ENCODE results near the gene CHST14.

Gene CHST14, protein sequence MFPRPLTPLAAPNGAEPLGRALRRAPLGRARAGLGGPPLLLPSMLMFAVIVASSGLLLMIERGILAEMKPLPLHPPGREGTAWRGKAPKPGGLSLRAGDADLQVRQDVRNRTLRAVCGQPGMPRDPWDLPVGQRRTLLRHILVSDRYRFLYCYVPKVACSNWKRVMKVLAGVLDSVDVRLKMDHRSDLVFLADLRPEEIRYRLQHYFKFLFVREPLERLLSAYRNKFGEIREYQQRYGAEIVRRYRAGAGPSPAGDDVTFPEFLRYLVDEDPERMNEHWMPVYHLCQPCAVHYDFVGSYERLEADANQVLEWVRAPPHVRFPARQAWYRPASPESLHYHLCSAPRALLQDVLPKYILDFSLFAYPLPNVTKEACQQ

DNA sequence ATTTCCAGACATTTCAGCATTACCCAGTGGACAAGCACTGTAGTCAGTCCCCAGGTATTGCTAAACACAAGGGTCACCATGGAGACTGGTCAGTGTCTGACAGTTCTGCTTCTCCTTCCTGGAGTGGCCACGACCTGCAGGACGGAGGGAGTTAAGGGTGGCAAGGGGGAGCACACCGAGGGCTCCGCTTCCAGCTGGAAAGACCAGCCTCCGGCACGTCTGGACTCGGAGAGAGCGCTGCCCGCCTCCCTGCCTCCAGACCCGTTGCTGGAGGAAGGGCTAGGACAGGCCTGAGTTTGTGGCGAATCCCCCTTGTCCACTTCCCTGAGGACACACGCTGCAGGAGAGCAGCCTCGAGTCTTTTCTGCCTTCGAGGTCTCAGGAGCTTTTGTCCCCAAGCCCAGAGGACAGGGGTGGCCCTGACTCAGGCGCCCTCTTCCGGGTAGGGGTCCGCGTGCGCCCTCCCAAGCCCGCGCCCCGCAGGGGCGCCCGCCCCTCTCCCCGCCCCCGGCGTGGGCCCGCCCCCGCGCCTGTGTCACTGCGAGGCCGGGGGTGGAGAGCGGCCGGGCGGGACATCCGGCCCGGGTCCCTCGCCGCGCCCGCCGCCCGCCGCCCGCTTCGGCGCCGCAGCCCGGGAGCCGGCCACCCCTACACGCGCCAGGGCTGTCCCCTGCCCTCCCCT lies at the start of gene CHST14:
Gene CHST14, plus strand, starts transcription at position 562 of the 682 bp plus-strand sequence. CDS start 230 bp downstream, outside the sequence.
- Mint-ChIP-seq H3K4me1 (peaks cover 41% of the 10 kb centered on the region), H3K36me3 (peaks cover 14% of the 10 kb centered on the region), H3K9me3 (no peaks in the 10 kb centered on the region), H3K27ac (peak within 1 kb of the TSS; percentile 88), H3K4me3 (peak within 1 kb of the TSS; percentile 88), H3K27me3 (peaks cover 12% of the 10 kb centered on the region)
- CTCF ChIA-PET = interaction anchor here (1.0 to 2.6 kb wide), 6 partner anchors 13 to 37 kb away, joined by 3 to 5 read pairs (median 3); no protein-coding TSS in a partner anchor
- DNase-seq = peak; percentile 76

DNA sequence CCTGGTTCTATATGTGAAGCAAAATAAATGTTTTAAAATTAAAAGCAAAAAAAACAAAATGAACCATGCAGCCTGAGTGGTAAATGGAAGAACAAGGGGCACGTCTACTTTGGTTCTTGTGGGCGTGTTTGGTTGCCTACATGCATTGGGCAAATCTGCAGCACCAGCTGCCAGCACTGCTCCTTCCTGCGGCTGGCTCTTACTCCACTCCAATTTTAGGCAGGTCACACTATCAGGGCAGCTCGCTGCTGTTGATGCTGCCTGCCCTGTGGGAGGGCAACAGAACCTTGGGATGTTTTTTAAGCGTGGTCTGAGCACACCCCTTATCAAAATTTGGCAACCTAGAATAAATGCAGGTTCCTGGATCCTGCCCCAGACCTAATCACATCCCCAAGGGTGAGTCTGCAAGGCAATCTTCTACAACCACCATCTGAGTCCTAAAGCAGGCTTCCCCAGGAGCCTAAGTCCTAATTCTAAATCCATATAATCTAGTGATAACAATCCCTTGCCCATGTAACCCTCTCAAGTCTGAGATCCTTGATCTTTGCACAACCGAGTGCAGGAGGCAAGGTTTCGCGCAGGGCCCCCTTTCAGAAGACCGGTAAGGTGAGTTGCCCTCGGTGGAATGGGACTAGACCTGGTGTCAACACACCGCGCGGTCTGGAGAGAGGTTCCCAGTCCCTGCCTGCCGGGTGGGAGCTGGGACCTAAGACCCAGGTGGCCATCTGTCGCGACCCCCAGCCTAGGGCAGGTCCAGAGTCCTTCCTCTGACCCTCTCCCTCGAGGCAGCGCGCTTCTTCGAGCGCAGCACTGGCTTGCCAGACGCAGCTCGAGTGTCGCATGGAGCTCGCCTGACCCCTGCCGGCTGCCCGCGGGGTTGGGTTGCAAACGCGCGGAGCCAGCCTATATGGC lies 49.3 kb upstream of the CHST14 start:
- CTCF ChIA-PET = interaction anchor here (0.7 to 10.4 kb wide), 21 partner anchors 8 to 141 kb away, joined by 3 to 152 read pairs (median 4); partner anchors contain the start of genes CCDC9B, IVD and PLCB2
- Mint-ChIP-seq H3K4me1 (no peaks in the 10 kb centered on the region), H3K4me3 (no peak overlapping the region), H3K9me3 (no peaks in the 10 kb centered on the region), H3K27me3 (peaks cover 10% of the 10 kb centered on the region), H3K36me3 (peaks cover 4% of the 10 kb centered on the region), H3K27ac (no peak overlapping the region)
- DNase-seq = peak; percentile 88

DNA sequence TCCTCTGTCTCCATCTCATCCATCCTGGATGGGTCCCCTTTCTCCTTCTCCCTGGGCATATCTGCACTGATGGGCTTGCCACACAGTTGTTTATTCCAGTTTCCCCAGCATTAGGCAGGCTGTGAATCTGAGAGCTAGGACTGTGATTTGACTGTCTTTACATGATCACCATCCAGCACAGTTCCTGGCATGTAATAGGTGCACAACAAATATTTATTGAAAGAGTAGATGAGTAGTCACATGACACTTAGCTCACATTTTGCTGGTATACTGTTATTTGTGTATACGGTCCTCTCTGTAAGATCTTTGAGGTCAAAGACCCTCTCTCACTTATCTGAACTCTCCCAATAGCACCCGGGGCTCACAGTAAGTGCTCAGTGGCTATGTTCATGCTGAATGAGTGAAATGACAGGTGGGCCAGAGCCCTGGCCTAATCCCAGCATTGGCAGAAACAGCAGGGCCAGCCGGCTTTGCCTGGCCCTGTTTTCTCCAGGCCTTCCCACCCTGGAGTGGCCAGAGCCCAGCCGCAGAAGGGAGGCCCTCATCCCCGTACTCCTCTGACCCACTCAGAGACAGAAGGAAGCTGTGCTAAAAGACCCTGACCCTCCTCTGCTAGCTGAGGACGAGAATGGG lies 46.2 kb upstream of the CHST14 start:
- Mint-ChIP-seq H3K36me3 (peaks cover 2% of the 10 kb centered on the region), H3K4me1 (no peaks in the 10 kb centered on the region), H3K27ac (no peak overlapping the region), H3K4me3 (no peak overlapping the region), H3K9me3 (no peaks in the 10 kb centered on the region), H3K27me3 (peaks cover 22% of the 10 kb centered on the region)
- no peak for DNase-seq
- CTCF ChIA-PET = interaction anchor here (0.8 to 10.4 kb wide), 9 partner anchors 27 to 147 kb away, joined by 3 to 152 read pairs (median 3); partner anchors contain the start of gene CCDC9B

DNA sequence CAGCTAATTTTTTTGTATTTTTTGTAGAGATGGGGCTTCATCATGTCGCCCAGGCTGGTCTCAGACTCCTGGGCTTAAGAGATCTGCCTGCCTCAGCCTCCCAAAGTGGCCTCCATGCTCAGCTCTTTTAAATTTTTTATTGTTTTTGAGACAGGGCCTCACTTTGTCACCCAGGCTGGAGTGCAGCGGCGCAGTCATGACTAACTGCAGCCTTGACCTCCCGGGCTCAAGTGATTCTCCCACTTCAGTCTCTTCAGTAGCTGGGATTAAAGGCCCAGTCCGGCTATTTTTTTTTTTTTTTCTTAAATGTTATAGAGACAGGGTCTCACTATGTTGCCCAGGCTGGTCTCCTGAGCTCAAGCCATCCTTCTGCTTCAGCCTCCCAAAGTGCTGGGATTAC lies 45.1 kb upstream of the CHST14 start:
- Mint-ChIP-seq H3K27ac (no peak overlapping the region), H3K36me3 (no peaks in the 10 kb centered on the region)
- CTCF ChIA-PET = interaction anchor here (1.1 to 10.4 kb wide), 5 partner anchors 11 to 112 kb away, joined by 3 to 152 read pairs (median 4); partner anchors contain the start of gene CCDC9B

DNA sequence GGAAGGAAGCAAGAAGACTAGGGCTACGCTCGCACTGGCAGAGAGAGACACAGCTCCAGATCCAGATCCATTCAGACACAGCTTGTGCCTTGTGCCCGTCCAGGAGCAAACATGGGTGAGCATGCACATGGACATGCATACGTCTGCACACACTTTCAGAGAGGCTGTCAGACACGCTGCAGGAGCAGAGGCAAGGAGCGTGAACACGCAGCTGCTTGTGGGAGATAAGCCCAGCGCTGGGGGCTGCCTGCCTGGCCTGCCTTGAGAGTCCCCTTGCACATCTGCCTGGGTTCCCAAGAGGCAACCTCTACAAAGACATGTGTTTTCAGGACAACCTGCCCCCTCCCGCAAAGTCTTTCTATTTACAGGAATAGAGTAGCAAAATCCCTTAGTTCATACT lies 43.6 kb upstream of the CHST14 start:
- Mint-ChIP-seq H3K4me3 (no peak overlapping the region), H3K36me3 (no peaks in the 10 kb centered on the region), H3K9me3 (no peaks in the 10 kb centered on the region), H3K27me3 (peaks cover 24% of the 10 kb centered on the region), H3K4me1 (no peaks in the 10 kb centered on the region), H3K27ac (no peak overlapping the region)
- CTCF ChIA-PET = interaction anchor here (1.9 to 10.4 kb wide), 2 partner anchors 58 to 86 kb away, joined by 5 to 152 read pairs; partner anchors contain the start of gene CCDC9B
- no peak for DNase-seq

More for the DNA sequence above, 45.1 kb upstream of the CHST14 start:
- Mint-ChIP-seq H3K4me3 (no peak overlapping the region), H3K4me1 (no peaks in the 10 kb centered on the region), H3K27me3 (peaks cover 32% of the 10 kb centered on the region), H3K9me3 (no peaks in the 10 kb centered on the region)
- DNase-seq = no peak

DNA sequence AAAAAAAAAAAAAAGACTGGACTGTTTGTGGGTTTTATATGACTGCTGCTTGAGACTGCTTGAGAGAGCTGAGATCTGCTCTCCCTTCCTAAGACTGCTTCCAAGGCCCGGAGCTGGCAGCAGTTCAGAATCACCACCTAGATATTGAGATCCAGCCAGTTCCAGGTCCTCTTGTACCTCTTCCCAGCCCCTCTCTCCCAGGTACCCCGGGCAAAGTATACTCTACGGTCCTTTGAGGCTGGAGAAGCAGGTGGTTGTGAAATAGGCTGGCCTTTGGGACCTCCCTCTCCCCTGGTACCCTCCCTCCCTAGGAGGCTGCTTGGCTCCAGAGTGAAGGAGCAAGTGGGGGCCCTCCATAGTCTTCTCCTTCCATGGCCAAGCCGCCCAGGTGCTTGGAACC lies 42.6 kb upstream of the CHST14 start:
- CTCF ChIA-PET = interaction anchor here (0.7 kb wide), 1 partner anchor 81 kb away, joined by 3 read pairs; no protein-coding TSS in a partner anchor
- Mint-ChIP-seq H3K4me1 (no peaks in the 10 kb centered on the region), H3K36me3 (no peaks in the 10 kb centered on the region), H3K27me3 (peaks cover 34% of the 10 kb centered on the region), H3K27ac (no peak overlapping the region), H3K9me3 (no peaks in the 10 kb centered on the region), H3K4me3 (no peak overlapping the region)
- no peak for DNase-seq

DNA sequence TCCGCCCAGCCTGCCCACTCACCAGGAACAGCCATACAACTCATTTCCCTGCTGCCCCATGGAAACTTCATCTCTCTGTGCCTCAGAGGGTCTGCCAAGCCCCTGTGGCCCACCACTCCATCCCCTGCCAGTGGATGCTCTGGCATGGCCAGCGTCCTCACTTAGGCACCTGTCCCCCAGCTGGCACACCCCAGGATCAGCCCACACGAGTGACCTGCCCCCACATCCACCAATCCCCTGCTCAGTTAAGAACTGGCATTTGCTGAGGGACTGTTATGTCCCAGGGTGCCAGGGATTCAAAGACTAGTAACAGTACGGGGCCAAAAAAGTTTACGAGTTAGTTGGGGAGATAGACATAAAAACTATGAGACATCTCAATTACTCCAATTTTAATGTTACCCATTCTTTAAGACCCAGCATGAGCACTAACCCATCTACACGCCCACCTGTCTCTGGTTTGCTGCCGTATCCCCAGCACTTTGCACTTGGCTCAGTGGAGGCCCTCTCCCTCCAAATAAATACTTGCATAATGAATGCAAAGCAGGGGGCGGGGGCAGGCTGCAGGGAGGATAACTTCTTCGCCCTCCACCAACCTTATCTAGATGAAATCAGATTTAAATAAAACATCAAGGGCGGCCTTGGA lies 41.6 kb upstream of the CHST14 start:
- no peaks in the 10 kb centered on the region for H3K9me3 Mint-ChIP-seq
- H3K27me3 Mint-ChIP-seq = peaks cover 42% of the 10 kb centered on the region
- no peaks in the 10 kb centered on the region for H3K36me3 Mint-ChIP-seq
- peaks cover under 1% of the 10 kb centered on the region for H3K4me1 Mint-ChIP-seq
- CTCF ChIA-PET = interaction anchor here (0.7 to 1.4 kb wide), 3 partner anchors 78 to 86 kb away, joined by 3 to 4 read pairs (median 3); no protein-coding TSS in a partner anchor
- DNase-seq = no peak
- no peak overlapping the region for H3K27ac Mint-ChIP-seq
- no peak overlapping the region for H3K4me3 Mint-ChIP-seq

DNA sequence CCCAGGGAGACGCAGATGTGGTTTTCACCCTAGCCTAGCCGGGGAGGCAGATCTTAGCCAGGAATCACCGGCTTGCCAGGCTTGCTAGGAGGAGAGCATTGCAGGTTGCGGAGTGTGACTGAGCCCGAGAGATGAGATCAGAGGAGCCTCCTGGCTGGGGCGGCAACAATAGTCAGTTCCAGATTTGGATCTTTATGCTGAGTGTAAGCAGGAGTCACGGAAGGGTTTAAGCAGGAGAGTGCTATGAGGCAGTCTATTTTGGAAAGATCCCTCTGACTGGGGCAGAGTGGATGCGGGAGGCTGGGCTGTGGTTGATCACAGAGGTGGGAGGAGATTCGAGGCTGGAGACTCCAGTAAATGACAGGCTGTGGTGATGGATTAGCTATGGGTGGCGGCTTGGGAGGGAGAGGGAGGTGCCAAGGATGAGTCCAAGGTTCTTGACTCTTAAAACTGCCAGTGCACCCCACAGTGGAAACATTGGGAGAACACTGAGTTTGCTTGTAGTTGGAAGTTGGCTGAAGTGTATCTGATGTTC lies 40.4 kb upstream of the CHST14 start:
- peaks cover 54% of the 10 kb centered on the region for H3K27me3 Mint-ChIP-seq
- DNase-seq = no peak
- peaks cover 6% of the 10 kb centered on the region for H3K4me1 Mint-ChIP-seq
- H3K27ac Mint-ChIP-seq = no peak overlapping the region
- CTCF ChIA-PET = interaction anchor here (0.6 to 1.9 kb wide), 4 partner anchors 10 to 96 kb away, joined by 3 to 5 read pairs (median 4); no protein-coding TSS in a partner anchor
- H3K36me3 Mint-ChIP-seq = no peaks in the 10 kb centered on the region
- H3K9me3 Mint-ChIP-seq = no peaks in the 10 kb centered on the region
- no peak overlapping the region for H3K4me3 Mint-ChIP-seq

DNA sequence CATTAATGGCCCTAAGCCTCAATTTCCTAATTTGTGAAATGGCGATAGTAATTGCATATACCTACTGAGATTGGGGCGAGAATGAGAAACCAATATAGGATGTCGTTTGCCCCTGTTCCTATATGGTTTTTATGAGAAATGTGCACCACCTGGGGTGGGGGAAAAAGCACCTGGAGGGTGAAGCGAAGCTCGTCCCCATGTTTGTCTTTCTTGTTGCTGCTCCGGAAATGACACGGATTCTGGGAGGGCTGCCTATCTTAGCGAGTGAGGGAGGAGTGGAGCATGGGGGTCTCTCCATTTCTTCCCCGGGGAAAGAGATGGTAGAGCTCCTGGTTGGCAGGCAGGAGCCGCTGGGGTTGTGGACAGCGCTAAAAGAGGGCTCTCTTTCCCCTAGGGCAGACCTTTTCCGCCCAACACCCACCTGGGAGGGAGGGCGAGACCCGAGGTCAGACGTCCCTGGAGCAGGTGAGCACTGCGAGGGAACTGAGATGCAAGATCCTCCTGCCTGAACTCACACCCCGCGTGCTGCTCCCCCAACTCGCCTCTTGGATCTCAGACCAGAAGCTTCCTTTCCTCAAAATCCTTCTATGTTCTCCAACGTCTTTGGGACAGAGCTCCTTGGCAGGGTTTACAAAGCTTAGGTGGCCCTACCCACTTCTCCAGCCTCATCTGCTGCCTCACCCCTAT lies 35.6 kb upstream of the CHST14 start:
- DNase-seq = no peak
- no peaks in the 10 kb centered on the region for H3K36me3 Mint-ChIP-seq
- CTCF ChIA-PET = interaction anchor here (1.1 kb wide), 1 partner anchor 67 kb away, joined by 3 read pairs; no protein-coding TSS in a partner anchor
- peaks cover 85% of the 10 kb centered on the region for H3K27me3 Mint-ChIP-seq
- H3K27ac Mint-ChIP-seq = peak overlapping the region; percentile 42
- no peaks in the 10 kb centered on the region for H3K9me3 Mint-ChIP-seq
- H3K4me3 Mint-ChIP-seq = no peak overlapping the region
- H3K4me1 Mint-ChIP-seq = peaks cover 29% of the 10 kb centered on the region

DNA sequence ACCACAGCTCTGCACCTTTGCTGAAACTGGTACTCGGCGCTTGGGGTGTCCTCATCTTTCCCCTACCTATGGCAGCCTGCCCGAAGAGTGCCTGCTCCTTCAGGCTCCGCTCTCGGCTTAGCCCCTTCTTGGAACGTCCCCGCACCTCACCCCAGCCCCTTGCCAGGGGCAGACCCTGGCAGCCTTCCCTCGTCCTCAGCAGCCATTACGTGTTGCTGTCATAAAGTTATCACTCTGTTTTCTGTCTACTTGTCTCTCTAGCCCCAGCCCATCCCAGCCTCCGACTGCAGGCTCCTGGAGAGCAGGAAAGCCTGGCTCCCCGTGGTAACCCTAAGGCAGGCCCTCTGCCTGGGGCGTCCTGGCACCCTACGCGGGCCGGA lies 35.1 kb upstream of the CHST14 start:
- no peak overlapping the region for H3K27ac Mint-ChIP-seq
- no peaks in the 10 kb centered on the region for H3K36me3 Mint-ChIP-seq
- peaks cover 86% of the 10 kb centered on the region for H3K27me3 Mint-ChIP-seq
- peak overlapping the region; percentile 29 for H3K4me3 Mint-ChIP-seq
- no peaks in the 10 kb centered on the region for H3K9me3 Mint-ChIP-seq
- DNase-seq = no peak
- peaks cover 30% of the 10 kb centered on the region for H3K4me1 Mint-ChIP-seq
- CTCF ChIA-PET = interaction anchor here (1.1 kb wide), 1 partner anchor 67 kb away, joined by 3 read pairs; no protein-coding TSS in a partner anchor

DNA sequence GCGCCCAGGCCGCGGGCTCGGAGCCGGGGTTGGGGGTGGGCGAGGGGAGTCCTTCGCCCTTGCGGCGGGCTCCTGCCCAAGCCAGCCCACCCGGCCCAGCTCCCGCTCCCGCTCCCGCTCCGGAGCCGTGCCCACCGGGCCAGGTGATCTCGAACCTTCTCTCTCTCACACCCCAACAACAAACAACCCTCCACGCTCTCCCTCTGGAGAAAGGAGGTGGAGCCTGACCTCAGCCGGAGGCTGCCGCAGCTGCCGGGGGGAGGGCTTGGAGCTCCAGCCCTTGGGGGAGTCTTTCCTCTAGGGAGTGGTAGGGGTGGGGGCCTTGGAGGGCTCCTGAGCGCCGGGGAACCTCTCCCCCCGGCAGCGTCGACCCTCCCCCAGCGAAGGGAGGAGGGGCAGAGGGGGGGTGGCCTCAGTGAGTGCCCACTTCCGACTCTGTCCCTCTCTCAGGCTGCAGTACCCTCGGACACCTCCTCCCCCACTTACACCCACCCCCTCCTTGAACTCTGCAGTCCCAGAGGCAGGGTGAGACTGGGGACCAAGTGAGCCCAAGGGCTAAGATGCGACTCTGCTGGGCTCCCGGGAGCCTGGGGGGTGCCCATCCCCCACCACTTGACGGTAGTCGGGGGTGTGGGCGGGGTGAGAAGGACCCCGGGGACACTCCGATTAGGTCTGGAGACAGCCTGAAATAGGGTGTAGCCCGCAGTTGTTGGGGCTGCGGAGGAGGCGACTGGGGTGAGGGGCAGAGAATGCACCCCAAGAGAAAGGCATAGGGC lies 34.5 kb upstream of the CHST14 start:
- no peaks in the 10 kb centered on the region for H3K36me3 Mint-ChIP-seq
- H3K27ac Mint-ChIP-seq = no peak overlapping the region
- H3K9me3 Mint-ChIP-seq = no peaks in the 10 kb centered on the region
- peak; percentile 42 for DNase-seq
- peaks cover 87% of the 10 kb centered on the region for H3K27me3 Mint-ChIP-seq
- H3K4me1 Mint-ChIP-seq = peaks cover 30% of the 10 kb centered on the region
- H3K4me3 Mint-ChIP-seq = peak overlapping the region; percentile 38
- CTCF ChIA-PET = no interaction called here

Measured in activated naive CD4-positive, alpha-beta T cell treated with anti-CD3 and anti-CD28 coated beads, Interleukin-2, amount 10 ng/mL, durations not matched to agents 7 days and 5 days (primary cell).